Measurements from ENCODE around the gene ARID1A. TPM values are rescaled to one million over a fixed set of nuclear protein-coding genes. Genes with fewer than 3 reads are reported as not detected.

The ARID1A gene
- total and polyA plus RNA-seq, 9 of the 15 experiments (the other 6 are each of a cell fraction or from before 2014, with no cell fraction given), result 8.3 to 88.3 (median 22.5) TPM

GRCh38 chr1:26697978-26698849 is 2.4 kb downstream of the ARID1A start (continued):
- TF ChIP-seq FOXK2 (conservative IDR thresholded peaks at IDR 0.05 in 1 of 2, IDR thresholded peaks at IDR 0.05 in 1 of 2; ENCODE audit: low read depth in 2 of 2) (peak in 1 of 2 experiments; percentile 10), BRD4 (IDR thresholded peaks at IDR 0.05) (no peak), PURB (CRISPR knock-in tag; IDR thresholded peaks at IDR 0.05; ENCODE audit: low read depth) (no peak), CXXC5 (CRISPR knock-in tag; IDR thresholded peaks at IDR 0.05) (peak; percentile 38; the same call in 1 of the 2 replicates), GABPB2 (CRISPR knock-in tag; conservative IDR thresholded peaks at IDR 0.05) (no peak; the same call in 1 of the 2 replicates), CBFA2T3 (IDR thresholded peaks at IDR 0.05) (peak; percentile 57), NFYB (IDR thresholded peaks at IDR 0.05; ENCODE audit: extremely low read depth, insufficient read length) (peak; percentile 44), ZNF23 (CRISPR knock-in tag; IDR thresholded peaks at IDR 0.05) (no peak), ZC3H11A (IDR thresholded peaks at IDR 0.05; ENCODE audit: low read depth, low read length) (0 out of 2 replicates have a peak, but pooled peaks have one; percentile 62), NR1H2 (CRISPR knock-in tag; IDR thresholded peaks at IDR 0.05) (no peak), ZNF766 (CRISPR knock-in tag; conservative IDR thresholded peaks at IDR 0.05) (peak; percentile 86), HOMEZ (CRISPR knock-in tag; IDR thresholded peaks at IDR 0.05) (no peak), CHD2 (IDR thresholded peaks at IDR 0.05; ENCODE audit: low read depth, low read length) (no peak; the same call in 1 of the 2 replicates), HNRNPL (IDR thresholded peaks at IDR 0.05; ENCODE audit: low read depth, low read length) (no peak), ZBTB7A (IDR thresholded peaks at IDR 0.05; ENCODE audit: borderline replicate concordance, control insufficient read depth, low read depth, low read length) (0 out of 2 replicates have a peak, but pooled peaks have one; percentile 34), CBX1 (IDR thresholded peaks at IDR 0.05; ENCODE audit: low read depth) (no peak), HINFP (tag; conservative IDR thresholded peaks at IDR 0.05; ENCODE audit: low read depth) (no peak), ZFPM2 (CRISPR knock-in tag; IDR thresholded peaks at IDR 0.05) (no peak), ZNF133 (CRISPR knock-in tag; IDR thresholded peaks at IDR 0.05) (no peak), ZNF507 (tag; conservative IDR thresholded peaks at IDR 0.05) (no peak)
- TF ChIP-seq, protein P1, sequence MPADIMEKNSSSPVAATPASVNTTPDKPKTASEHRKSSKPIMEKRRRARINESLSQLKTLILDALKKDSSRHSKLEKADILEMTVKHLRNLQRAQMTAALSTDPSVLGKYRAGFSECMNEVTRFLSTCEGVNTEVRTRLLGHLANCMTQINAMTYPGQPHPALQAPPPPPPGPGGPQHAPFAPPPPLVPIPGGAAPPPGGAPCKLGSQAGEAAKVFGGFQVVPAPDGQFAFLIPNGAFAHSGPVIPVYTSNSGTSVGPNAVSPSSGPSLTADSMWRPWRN (IDR thresholded peaks at IDR 0.05; ENCODE audit: low read depth), result no peak
- TF ChIP-seq, protein P2, sequence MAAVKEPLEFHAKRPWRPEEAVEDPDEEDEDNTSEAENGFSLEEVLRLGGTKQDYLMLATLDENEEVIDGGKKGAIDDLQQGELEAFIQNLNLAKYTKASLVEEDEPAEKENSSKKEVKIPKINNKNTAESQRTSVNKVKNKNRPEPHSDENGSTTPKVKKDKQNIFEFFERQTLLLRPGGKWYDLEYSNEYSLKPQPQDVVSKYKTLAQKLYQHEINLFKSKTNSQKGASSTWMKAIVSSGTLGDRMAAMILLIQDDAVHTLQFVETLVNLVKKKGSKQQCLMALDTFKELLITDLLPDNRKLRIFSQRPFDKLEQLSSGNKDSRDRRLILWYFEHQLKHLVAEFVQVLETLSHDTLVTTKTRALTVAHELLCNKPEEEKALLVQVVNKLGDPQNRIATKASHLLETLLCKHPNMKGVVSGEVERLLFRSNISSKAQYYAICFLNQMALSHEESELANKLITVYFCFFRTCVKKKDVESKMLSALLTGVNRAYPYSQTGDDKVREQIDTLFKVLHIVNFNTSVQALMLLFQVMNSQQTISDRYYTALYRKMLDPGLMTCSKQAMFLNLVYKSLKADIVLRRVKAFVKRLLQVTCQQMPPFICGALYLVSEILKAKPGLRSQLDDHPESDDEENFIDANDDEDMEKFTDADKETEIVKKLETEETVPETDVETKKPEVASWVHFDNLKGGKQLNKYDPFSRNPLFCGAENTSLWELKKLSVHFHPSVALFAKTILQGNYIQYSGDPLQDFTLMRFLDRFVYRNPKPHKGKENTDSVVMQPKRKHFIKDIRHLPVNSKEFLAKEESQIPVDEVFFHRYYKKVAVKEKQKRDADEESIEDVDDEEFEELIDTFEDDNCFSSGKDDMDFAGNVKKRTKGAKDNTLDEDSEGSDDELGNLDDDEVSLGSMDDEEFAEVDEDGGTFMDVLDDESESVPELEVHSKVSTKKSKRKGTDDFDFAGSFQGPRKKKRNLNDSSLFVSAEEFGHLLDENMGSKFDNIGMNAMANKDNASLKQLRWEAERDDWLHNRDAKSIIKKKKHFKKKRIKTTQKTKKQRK (IDR thresholded peaks at IDR 0.05; ENCODE audit: borderline replicate concordance, low read depth, low read length), result no peak

Measured in K562 (cell line).